Endothelial cell of umbilical vein (primary cell): ENCODE measurements around the gene PLAC8. TPM values are rescaled to one million over a fixed set of nuclear protein-coding genes. Genes with fewer than 3 reads are reported as not detected.

ENCODE experiments used
- BruUV-seq: library from RNA; stranded (reverse); fragments of 400-500 nt; replicated peaks from 2 replicates; lab custom pipeline; 2021; lab: Mats Ljungman, UMichigan
- CTCF ChIA-PET: fragments of 300-600, 350-600 bp; sonication (Branson Sonifier 250); formaldehyde crosslinking; loops from one replicate; lab custom pipeline; 2021; ENCODE audit warnings: antibody characterized with exemption, inconsistent platforms; lab: Charles Lee
- POLR2A ChIA-PET: fragments of 300-600, 350-600 bp; sonication (Branson Sonifier 250); formaldehyde crosslinking; loops from one replicate; lab custom pipeline; 2021; ENCODE audit warnings: antibody characterized with exemption, inconsistent platforms; lab: Charles Lee
- DNase-seq: peaks from one replicate; pipeline ENCODE4 v3.0.0-alpha.2; 2011; ENCODE audit warnings: low read depth, low spot score
- FAIRE-seq: peaks from 2 replicates; lab custom pipeline; 2011; peaks lifted over from hg19 to GRCh38; lab: Jason Lieb, UNC
- H2AFZ ChIP-seq: 2 replicates; pipeline ENCODE4 v1.6.0; 2012; ENCODE audit warnings: low read depth, low read length, control low read depth, inconsistent platforms
- H3K27ac ChIP-seq: 2 replicates; pipeline ENCODE4 v1.5.1; 2011; ENCODE audit warnings: low read depth, mild to moderate bottlenecking, control low read depth, low read length, moderate library complexity; ENCODE audit not compliant: insufficient read depth
- H3K27me3 ChIP-seq, 2 experiments: 2 replicates each; pipeline versions ENCODE4 v1.6.0 to v1.6.1; 2011; ENCODE audit warnings: low read length in 2 of 2, mixed read lengths in 1 of 2; ENCODE audit not compliant: control insufficient read depth in 2 of 2, insufficient read depth in 2 of 2
- H3K36me3 ChIP-seq, 2 experiments: 2 replicates in 1 of 2; 3 replicates in 1 of 2; pipeline ENCODE4 v1.5.1; 2011; ENCODE audit warnings: low read length in 2 of 2, mild to moderate bottlenecking in 1 of 2, moderate library complexity in 1 of 2; ENCODE audit not compliant: control insufficient read depth in 2 of 2, insufficient read depth in 2 of 2; ENCODE audit errors: extremely low read depth in 1 of 2
- H3K4me1 ChIP-seq: 3 replicates; pipeline ENCODE4 v1.5.1; 2011; ENCODE audit warnings: mild to moderate bottlenecking, low read length; ENCODE audit not compliant: control insufficient read depth, insufficient read depth; ENCODE audit errors: extremely low read depth
- H3K4me2 ChIP-seq: 2 replicates; pipeline ENCODE4 v1.6.1; 2011; ENCODE audit warnings: low read length, control low read depth, mixed read lengths; ENCODE audit not compliant: insufficient read depth
- H3K4me3 ChIP-seq, 3 experiments: fragments of 200-600 bp in 1 of 3; sonication (generic), shearing (Covaris generic) in 1 of 3; replicated peaks in 1 of 3; 2 replicates each; pipeline ENCODE4 v1.5.1; 2011 to 2016; ENCODE audit warnings: control low read depth in 3 of 3, low read length in 3 of 3, mild to moderate bottlenecking in 2 of 3, inconsistent platforms in 1 of 3, low read depth in 1 of 3, moderate library complexity in 1 of 3; ENCODE audit not compliant: insufficient read depth in 1 of 3
- H3K79me2 ChIP-seq: 2 replicates; pipeline ENCODE4 v1.6.0; 2012; ENCODE audit warnings: low read length, inconsistent platforms; ENCODE audit not compliant: control insufficient read depth, insufficient read depth
- H3K9ac ChIP-seq: replicated peaks from 2 replicates; pipeline ENCODE3; 2011; ENCODE audit warnings: low read length, control low read depth; ENCODE audit not compliant: insufficient read depth; ENCODE audit errors: extremely low read depth
- H3K9me1 ChIP-seq: replicated peaks from 3 replicates; pipeline ENCODE4 v1.6.0; 2011; ENCODE audit warnings: mild to moderate bottlenecking, low read length; ENCODE audit not compliant: control insufficient read depth, insufficient read depth; ENCODE audit errors: extremely low read depth
- H3K9me3 ChIP-seq: replicated peaks from 2 replicates; pipeline ENCODE4 v1.5.1; 2012; ENCODE audit warnings: low read length, inconsistent platforms; ENCODE audit not compliant: control insufficient read depth, insufficient read depth
- H4K20me1 ChIP-seq: replicated peaks from 2 replicates; pipeline ENCODE3; 2011; ENCODE audit warnings: mild to moderate bottlenecking, low read length; ENCODE audit not compliant: control insufficient read depth, insufficient read depth; ENCODE audit errors: extremely low read depth
- CTCF ChIP-seq, 2 donors: IDR thresholded peaks; 1 replicate in 1 of 2; 2 replicates in 1 of 2; pipeline ENCODE4 v1.5.1; 2011; ENCODE audit warnings: low read length in 2 of 2, mild to moderate bottlenecking in 2 of 2, moderate library complexity in 2 of 2, control low read depth in 1 of 2, inconsistent platforms in 1 of 2, low read depth in 1 of 2; ENCODE audit not compliant: insufficient read depth in 1 of 2; ENCODE audit errors: extremely low read depth in 1 of 2
- EZH2 ChIP-seq: IDR thresholded peaks from 2 replicates; pipeline ENCODE4 v1.6.1; 2012; ENCODE audit warnings: borderline replicate concordance, low read depth, mild to moderate bottlenecking, moderate library complexity, low read length, inconsistent platforms; ENCODE audit not compliant: severe bottlenecking
- FOS ChIP-seq: IDR thresholded peaks from 2 replicates; pipeline ENCODE4 v1.6.1; 2011; ENCODE audit warnings: mild to moderate bottlenecking, low read length, moderate library complexity, borderline replicate concordance; ENCODE audit not compliant: insufficient read depth
- GATA2 ChIP-seq: IDR thresholded peaks from 2 replicates; pipeline ENCODE4 v1.7.0; 2011; ENCODE audit warnings: low read depth, mild to moderate bottlenecking, moderate library complexity, mixed read lengths, low read length; ENCODE audit not compliant: insufficient read length, insufficient read depth
- JUN ChIP-seq: IDR thresholded peaks from 2 replicates; pipeline ENCODE4 v1.6.1; 2011; ENCODE audit warnings: borderline replicate concordance, low read depth; ENCODE audit not compliant: insufficient read length, insufficient read depth
- MYC ChIP-seq: IDR thresholded peaks from one replicate; pipeline ENCODE4 v1.6.1; 2011; ENCODE audit warnings: mild to moderate bottlenecking, low read depth, low read length
- POLR2A ChIP-seq: IDR thresholded peaks from 2 replicates; pipeline ENCODE4 v1.6.1; 2012; ENCODE audit warnings: low read depth, mild to moderate bottlenecking, control low read depth, low read length
- POLR2AphosphoS5 ChIP-seq: IDR thresholded peaks from 2 replicates; pipeline ENCODE4 v1.6.1; 2012; ENCODE audit warnings: low read depth, mild to moderate bottlenecking, control low read depth, low read length, moderate library complexity; ENCODE audit not compliant: insufficient read depth
- dilution Hi-C: fragments of 300-500 bp; cut with MboI; formaldehyde crosslinking; loops from one replicate; pipeline ENCODE4 v1.15.0; 2019; ENCODE audit warnings: low sequenced_read_pairs; ENCODE audit not compliant: extremely low pct_ligation_motif_present
- intact Hi-C: fragments of 100-400 bp; cut with micrococcal nuclease; formaldehyde crosslinking; loops from one replicate; pipeline ENCODE4 v1.10.0; 2022
- polyA plus RNA-seq, 4 experiments: library from polyadenylated mRNA; depleted of rRNA in 3 of 4; stranded (reverse) in 3 of 4; unstranded in 1 of 4; fragments of >200 nt; gene quantifications; 2 replicates each; pipeline versions ENCODE4 v1.2.1 to v1.2.3, GENCODE V29; 2011 to 2012; ENCODE audit warnings: missing spikeins in 1 of 4
- total RNA-seq: library from RNA; stranded (reverse); gene quantifications from 2 replicates; pipeline ENCODE4 v1.2.3, GENCODE V29; 2021
- TF ChIP-seq, protein P1 (sequence below): IDR thresholded peaks from 2 replicates; pipeline ENCODE4 v1.6.1; 2011; ENCODE audit not compliant: insufficient read depth, insufficient read length

Gene PLAC8
- total and polyA plus RNA-seq, 2 donors (not counting 3 experiments of a cell fraction or from before 2014, with no cell fraction given): 4.9 to 5.7 TPM

DNA sequence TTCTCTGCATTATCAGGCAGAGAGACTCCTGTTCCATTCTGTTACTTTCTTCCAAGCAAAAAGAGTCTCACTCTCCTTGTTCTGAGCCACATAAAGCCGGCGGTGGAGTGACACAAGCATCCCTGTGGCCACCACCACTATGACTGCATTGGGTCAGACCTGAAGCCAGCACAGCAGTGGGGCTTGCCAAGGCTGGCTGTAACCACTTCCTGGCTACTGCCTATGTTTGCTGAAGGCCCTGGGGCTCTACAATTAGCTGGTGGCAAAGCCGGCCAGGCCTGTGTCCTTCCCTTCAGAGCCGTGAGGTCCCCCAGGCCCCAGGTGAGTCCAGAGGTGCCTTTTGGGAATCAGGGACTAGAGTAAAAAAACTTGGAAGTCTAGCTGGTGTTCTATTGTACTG lies 31.8 kb downstream of the PLAC8 start:
- BruUV-seq: no TSS peak
- CTCF ChIA-PET: interaction anchor here (1.3 to 2.5 kb wide), 6 partner anchors 8 to 178 kb away, joined by 3 to 9 read pairs (median 6); no protein-coding TSS in a partner anchor
- FAIRE-seq: no peak

More for the DNA sequence above, 31.8 kb downstream of the PLAC8 start:
- Histone ChIP-seq H3K79me2 (no peaks in the 10 kb centered on the region), H3K4me2 (no peak overlapping the region), H3K27ac (no peak overlapping the region), H3K9me1 (no peaks in the 10 kb centered on the region), H3K36me3 (no peaks in the 10 kb centered on the region), H2AFZ (no peak overlapping the region), H3K9me3 (no peaks in the 10 kb centered on the region), H3K9ac (no peak overlapping the region), H3K4me3 (no peak overlapping the region), H4K20me1 (no peaks in the 10 kb centered on the region), H3K4me1 (peaks cover 5% of the 10 kb centered on the region), H3K27me3 (no peaks in the 10 kb centered on the region)
- dilution Hi-C loops: no loop called here
- TF ChIP-seq JUN (no peak), MYC (no peak), CTCF (IDR thresholded peaks at IDR 0.05; ENCODE audit: extremely low read depth in 1 of 2, insufficient read depth in 1 of 2, low read depth in 1 of 2, low read length in 2 of 2) (no peak), EZH2 (no peak), GATA2 (no peak), POLR2AphosphoS5 (no peak), POLR2A (no peak), FOS (no peak)
- TF ChIP-seq, protein P1, sequence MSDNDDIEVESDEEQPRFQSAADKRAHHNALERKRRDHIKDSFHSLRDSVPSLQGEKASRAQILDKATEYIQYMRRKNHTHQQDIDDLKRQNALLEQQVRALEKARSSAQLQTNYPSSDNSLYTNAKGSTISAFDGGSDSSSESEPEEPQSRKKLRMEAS: no peak
- POLR2A ChIA-PET: no interaction called here
- DNase-seq: no peak
- intact Hi-C loops: no loop called here
